GM23338 (cell line): ENCODE data around the gene EIF3B. TPM values are rescaled to one million over a fixed set of nuclear protein-coding genes. Genes with fewer than 3 reads are reported as not detected.
A peak's percentile ranks its signal among the peaks of the same experiment; 100 is the strongest.

Source experiments
- ATAC-seq: fragments of 200-7000 bp; cut with Tn5 transposase; 3 replicates; pipeline ENCODE4 v1.9.1; 2020
- DNase-seq: peaks from one replicate; pipeline ENCODE4 v3.0.0-alpha.2; 2015; ENCODE audit warnings: low spot score
- H2AFZ ChIP-seq: fragments of 200-600 bp; sonication (generic); 2 replicates; pipeline ENCODE4 v1.8.0; 2016; ENCODE audit warnings: antibody characterized with exemption, mild to moderate bottlenecking, moderate library complexity
- H3F3A ChIP-seq: fragments of 200-600 bp; sonication (generic); replicated peaks from 2 replicates; pipeline ENCODE4 v1.8.0; 2017; ENCODE audit warnings: antibody characterized with exemption, mixed run types, low read depth
- H3K27ac ChIP-seq: fragments of 200-600 bp; sonication (generic); 2 replicates; pipeline ENCODE4 v1.6.1; 2016; ENCODE audit warnings: low read depth
- H3K27me3 ChIP-seq: fragments of 200-600 bp; sonication (generic); 2 replicates; pipeline ENCODE4 v1.8.0; 2016; ENCODE audit warnings: mild to moderate bottlenecking, mixed run types, moderate library complexity; ENCODE audit not compliant: insufficient read depth
- H3K36me3 ChIP-seq: fragments of 200-600 bp; sonication (generic); 2 replicates; pipeline ENCODE4 v1.8.0; 2016; ENCODE audit warnings: mild to moderate bottlenecking; ENCODE audit not compliant: insufficient read depth
- H3K4me1 ChIP-seq: fragments of 200-600 bp; sonication (generic); 2 replicates; pipeline ENCODE4 v1.8.0; 2016; ENCODE audit warnings: mild to moderate bottlenecking, moderate library complexity; ENCODE audit not compliant: insufficient read depth
- H3K4me2 ChIP-seq: fragments of 200-600 bp; sonication (generic); 2 replicates; pipeline ENCODE4 v1.7.1; 2017; ENCODE audit warnings: mixed run types
- H3K4me3 ChIP-seq: fragments of 200-600 bp; sonication (generic); 2 replicates; pipeline ENCODE4 v1.6.1; 2016; ENCODE audit warnings: mixed run types
- H3K79me2 ChIP-seq: fragments of 200-600 bp; sonication (generic); replicated peaks from 2 replicates; pipeline ENCODE4 v1.8.0; 2017; ENCODE audit warnings: mild to moderate bottlenecking; ENCODE audit not compliant: insufficient read depth
- H3K9me2 ChIP-seq: fragments of 200-600 bp; sonication (generic); 2 replicates; pipeline ENCODE4 v1.8.0; 2017; ENCODE audit not compliant: insufficient read depth
- H4K20me1 ChIP-seq: fragments of 200-600 bp; sonication (generic); replicated peaks from 2 replicates; pipeline ENCODE4 v1.8.0; 2017; ENCODE audit warnings: mild to moderate bottlenecking; ENCODE audit not compliant: insufficient read depth
- H3K27ac Mint-ChIP-seq: 2 replicates; pipeline ENCODE4 v1.8.0; 2020; ENCODE audit warnings: inconsistent platforms, mild to moderate bottlenecking, moderate library complexity, mixed read lengths
- H3K27me3 Mint-ChIP-seq: 3 replicates; pipeline ENCODE4 v1.8.0; 2022; ENCODE audit warnings: low read depth, mild to moderate bottlenecking, moderate library complexity, mixed read lengths, inconsistent platforms; ENCODE audit not compliant: insufficient read depth, poor library complexity
- H3K36me3 Mint-ChIP-seq: 3 replicates; pipeline ENCODE4 v1.8.0; 2021; ENCODE audit warnings: low read depth, mild to moderate bottlenecking, inconsistent platforms, moderate library complexity, mixed read lengths
- H3K4me1 Mint-ChIP-seq: 3 replicates; pipeline ENCODE4 v1.8.0; 2020; ENCODE audit warnings: mild to moderate bottlenecking, inconsistent platforms, mixed read lengths
- H3K4me3 Mint-ChIP-seq: 3 replicates; pipeline ENCODE4 v1.8.0; 2021; ENCODE audit warnings: moderate library complexity, mild to moderate bottlenecking, inconsistent platforms, mixed read lengths
- H3K9me3 Mint-ChIP-seq: 3 replicates; pipeline ENCODE4 v1.8.0; 2020; ENCODE audit warnings: moderate library complexity, mild to moderate bottlenecking, inconsistent platforms, mixed read lengths
- CREB1 ChIP-seq: fragments of 250-450 bp; sonication (Bioruptor Pico); IDR thresholded peaks from 2 replicates; pipeline ENCODE4 v1.5.0; 2020; ENCODE audit warnings: low read depth, mild to moderate bottlenecking, moderate library complexity
- EZH2 ChIP-seq: fragments of 200-600 bp; sonication (generic); IDR thresholded peaks from one replicate; pipeline ENCODE4 v1.8.0; 2017; ENCODE audit warnings: antibody characterized with exemption, mild to moderate bottlenecking, low read depth; ENCODE audit not compliant: unreplicated experiment
- JUNB ChIP-seq: IDR thresholded peaks from one replicate; pipeline ENCODE4 v1.6.1; 2016; ENCODE audit warnings: antibody characterized with exemption; ENCODE audit not compliant: unreplicated experiment
- NANOG ChIP-seq: IDR thresholded peaks from 2 replicates; pipeline ENCODE4 v1.6.1; 2016; ENCODE audit warnings: antibody characterized with exemption, borderline replicate concordance
- STAT1 ChIP-seq: IDR thresholded peaks from one replicate; pipeline ENCODE4 v1.6.1; 2016; ENCODE audit warnings: antibody characterized with exemption; ENCODE audit not compliant: unreplicated experiment
- ZNF114 ChIP-seq: fragments of 250-450 bp; sonication (Bioruptor Pico); IDR thresholded peaks from 2 replicates; pipeline ENCODE4 v1.5.0; 2020; ENCODE audit warnings: mild to moderate bottlenecking, moderate library complexity
- polyA plus RNA-seq: library from polyadenylated mRNA; unstranded; fragments of >200 nt; fragmentation: Nextera tagmentation; extraction: Ambion mirVana; gene quantifications from 2 replicates; pipeline ENCODE4 v1.2.1, GENCODE V29; 2016
- total RNA-seq: library from RNA; depleted of rRNA; stranded (reverse); fragments of >200 nt; shearing (Covaris generic); gene quantifications from 2 replicates; pipeline ENCODE4 v1.2.3, GENCODE V29; 2014
- TF ChIP-seq, protein P1 (sequence below): IDR thresholded peaks from 2 replicates; pipeline ENCODE4 v1.6.1; 2016; ENCODE audit warnings: antibody characterized with exemption
- TF ChIP-seq, protein P2 (sequence below): fragments of 250-450 bp; sonication (Bioruptor Pico); IDR thresholded peaks from 2 replicates; pipeline ENCODE4 v1.5.0; 2020; ENCODE audit warnings: mild to moderate bottlenecking, moderate library complexity

EIF3B gene
- total and polyA plus RNA-seq, 2 experiments from 2014 or later, result 106 to 355 TPM

DNA sequence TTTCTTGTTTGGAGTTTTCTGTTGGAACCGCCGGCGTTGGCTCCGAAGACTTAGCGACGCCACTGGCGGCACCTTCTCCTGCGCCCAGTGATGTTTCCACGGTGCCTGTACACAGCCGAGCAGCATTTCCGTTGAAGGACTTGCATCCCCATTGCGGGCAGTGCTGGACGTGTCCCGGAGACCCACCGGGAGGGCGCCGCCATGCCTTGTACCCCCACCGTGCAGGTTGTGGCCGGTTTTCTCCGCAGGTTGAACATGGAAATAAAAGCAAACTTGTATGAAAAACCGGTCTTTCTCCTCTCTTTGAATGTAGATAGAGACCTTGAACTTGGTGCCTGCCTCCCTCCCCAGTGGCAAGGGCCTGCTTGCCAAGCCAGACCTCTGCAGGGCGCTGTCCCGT, 25.8 kb downstream of the EIF3B start (continued):
- TF ChIP-seq, protein P1, sequence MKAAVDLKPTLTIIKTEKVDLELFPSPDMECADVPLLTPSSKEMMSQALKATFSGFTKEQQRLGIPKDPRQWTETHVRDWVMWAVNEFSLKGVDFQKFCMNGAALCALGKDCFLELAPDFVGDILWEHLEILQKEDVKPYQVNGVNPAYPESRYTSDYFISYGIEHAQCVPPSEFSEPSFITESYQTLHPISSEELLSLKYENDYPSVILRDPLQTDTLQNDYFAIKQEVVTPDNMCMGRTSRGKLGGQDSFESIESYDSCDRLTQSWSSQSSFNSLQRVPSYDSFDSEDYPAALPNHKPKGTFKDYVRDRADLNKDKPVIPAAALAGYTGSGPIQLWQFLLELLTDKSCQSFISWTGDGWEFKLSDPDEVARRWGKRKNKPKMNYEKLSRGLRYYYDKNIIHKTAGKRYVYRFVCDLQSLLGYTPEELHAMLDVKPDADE, result no peak
- TF ChIP-seq, protein P2, sequence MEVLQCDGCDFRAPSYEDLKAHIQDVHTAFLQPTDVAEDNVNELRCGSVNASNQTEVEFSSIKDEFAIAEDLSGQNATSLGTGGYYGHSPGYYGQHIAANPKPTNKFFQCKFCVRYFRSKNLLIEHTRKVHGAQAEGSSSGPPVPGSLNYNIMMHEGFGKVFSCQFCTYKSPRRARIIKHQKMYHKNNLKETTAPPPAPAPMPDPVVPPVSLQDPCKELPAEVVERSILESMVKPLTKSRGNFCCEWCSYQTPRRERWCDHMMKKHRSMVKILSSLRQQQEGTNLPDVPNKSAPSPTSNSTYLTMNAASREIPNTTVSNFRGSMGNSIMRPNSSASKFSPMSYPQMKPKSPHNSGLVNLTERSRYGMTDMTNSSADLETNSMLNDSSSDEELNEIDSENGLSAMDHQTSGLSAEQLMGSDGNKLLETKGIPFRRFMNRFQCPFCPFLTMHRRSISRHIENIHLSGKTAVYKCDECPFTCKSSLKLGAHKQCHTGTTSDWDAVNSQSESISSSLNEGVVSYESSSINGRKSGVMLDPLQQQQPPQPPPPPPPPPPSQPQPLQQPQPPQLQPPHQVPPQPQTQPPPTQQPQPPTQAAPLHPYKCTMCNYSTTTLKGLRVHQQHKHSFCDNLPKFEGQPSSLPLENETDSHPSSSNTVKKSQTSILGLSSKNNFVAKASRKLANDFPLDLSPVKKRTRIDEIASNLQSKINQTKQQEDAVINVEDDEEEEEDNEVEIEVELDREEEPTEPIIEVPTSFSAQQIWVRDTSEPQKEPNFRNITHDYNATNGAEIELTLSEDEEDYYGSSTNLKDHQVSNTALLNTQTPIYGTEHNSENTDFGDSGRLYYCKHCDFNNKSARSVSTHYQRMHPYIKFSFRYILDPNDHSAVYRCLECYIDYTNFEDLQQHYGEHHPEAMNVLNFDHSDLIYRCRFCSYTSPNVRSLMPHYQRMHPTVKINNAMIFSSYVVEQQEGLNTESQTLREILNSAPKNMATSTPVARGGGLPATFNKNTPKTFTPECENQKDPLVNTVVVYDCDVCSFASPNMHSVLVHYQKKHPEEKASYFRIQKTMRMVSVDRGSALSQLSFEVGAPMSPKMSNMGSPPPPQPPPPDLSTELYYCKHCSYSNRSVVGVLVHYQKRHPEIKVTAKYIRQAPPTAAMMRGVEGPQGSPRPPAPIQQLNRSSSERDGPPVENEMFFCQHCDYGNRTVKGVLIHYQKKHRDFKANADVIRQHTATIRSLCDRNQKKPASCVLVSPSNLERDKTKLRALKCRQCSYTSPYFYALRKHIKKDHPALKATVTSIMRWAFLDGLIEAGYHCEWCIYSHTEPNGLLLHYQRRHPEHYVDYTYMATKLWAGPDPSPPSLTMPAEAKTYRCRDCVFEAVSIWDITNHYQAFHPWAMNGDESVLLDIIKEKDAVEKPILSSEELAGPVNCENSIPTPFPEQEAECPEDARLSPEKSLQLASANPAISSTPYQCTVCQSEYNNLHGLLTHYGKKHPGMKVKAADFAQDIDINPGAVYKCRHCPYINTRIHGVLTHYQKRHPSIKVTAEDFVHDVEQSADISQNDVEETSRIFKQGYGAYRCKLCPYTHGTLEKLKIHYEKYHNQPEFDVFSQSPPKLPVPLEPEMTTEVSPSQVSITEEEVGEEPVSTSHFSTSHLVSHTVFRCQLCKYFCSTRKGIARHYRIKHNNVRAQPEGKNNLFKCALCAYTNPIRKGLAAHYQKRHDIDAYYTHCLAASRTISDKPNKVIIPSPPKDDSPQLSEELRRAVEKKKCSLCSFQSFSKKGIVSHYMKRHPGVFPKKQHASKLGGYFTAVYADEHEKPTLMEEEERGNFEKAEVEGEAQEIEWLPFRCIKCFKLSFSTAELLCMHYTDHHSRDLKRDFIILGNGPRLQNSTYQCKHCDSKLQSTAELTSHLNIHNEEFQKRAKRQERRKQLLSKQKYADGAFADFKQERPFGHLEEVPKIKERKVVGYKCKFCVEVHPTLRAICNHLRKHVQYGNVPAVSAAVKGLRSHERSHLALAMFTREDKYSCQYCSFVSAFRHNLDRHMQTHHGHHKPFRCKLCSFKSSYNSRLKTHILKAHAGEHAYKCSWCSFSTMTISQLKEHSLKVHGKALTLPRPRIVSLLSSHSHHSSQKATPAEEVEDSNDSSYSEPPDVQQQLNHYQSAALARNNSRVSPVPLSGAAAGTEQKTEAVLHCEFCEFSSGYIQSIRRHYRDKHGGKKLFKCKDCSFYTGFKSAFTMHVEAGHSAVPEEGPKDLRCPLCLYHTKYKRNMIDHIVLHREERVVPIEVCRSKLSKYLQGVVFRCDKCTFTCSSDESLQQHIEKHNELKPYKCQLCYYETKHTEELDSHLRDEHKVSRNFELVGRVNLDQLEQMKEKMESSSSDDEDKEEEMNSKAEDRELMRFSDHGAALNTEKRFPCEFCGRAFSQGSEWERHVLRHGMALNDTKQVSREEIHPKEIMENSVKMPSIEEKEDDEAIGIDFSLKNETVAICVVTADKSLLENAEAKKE (CRISPR knock-in tag), result no peak
- no peak for TF ChIP-seq NANOG

DNA sequence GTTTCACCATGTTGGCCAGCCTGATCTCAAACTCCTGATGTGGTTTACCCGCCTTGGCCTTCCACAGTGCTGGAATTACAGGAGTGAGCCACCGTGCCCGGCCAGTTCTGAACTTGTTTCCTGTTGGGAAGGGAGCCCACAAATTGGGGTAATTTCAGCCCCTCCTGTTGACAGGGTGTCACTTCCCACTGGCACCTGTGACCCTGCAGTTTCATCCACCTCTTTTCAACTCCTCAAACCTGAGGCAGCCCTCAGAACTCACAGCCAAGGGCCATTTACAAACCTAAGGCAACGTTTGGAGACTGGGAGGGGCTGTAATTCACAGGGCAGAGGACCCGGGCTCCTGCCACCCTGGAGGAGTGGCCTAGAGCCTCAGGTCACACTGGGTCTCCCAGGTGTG, 26.6 kb downstream of the EIF3B start:
- Mint-ChIP-seq H3K36me3 (peaks cover 56% of the 10 kb centered on the region), H3K27me3 (peaks cover 35% of the 10 kb centered on the region), H3K9me3 (no peaks in the 10 kb centered on the region), H3K27ac (no peak overlapping the region), H3K4me3 (no peak overlapping the region), H3K4me1 (peaks cover 3% of the 10 kb centered on the region; the same call in 2 of the 3 replicates)
- no peak overlapping the region for H3K4me3 ChIP-seq
- DNase-seq (no peak), ATAC-seq (no peak)
- peaks cover 22% of the 10 kb centered on the region for H3F3A ChIP-seq
- peaks cover 19% of the 10 kb centered on the region for H4K20me1 ChIP-seq
- H3K4me2 ChIP-seq, result no peak overlapping the region
- H2AFZ ChIP-seq, result no peak overlapping the region
- H3K27ac ChIP-seq, result peak overlapping the region; percentile 21; the same call in 1 of the 2 replicates
- peaks cover 27% of the 10 kb centered on the region for H3K36me3 ChIP-seq
- H3K4me1 ChIP-seq, result no peaks in the 10 kb centered on the region
- no peaks in the 10 kb centered on the region for H3K27me3 ChIP-seq
- H3K79me2 ChIP-seq, result peaks cover 13% of the 10 kb centered on the region
- no peaks in the 10 kb centered on the region for H3K9me2 ChIP-seq
- TF ChIP-seq STAT1 (no peak), ZNF114 (CRISPR knock-in tag) (no peak), EZH2 (no peak), CREB1 (CRISPR knock-in tag) (no peak), JUNB (no peak)
- TF ChIP-seq, protein P2 (CRISPR knock-in tag), result no peak
